H9 (cell line): ENCODE measurements around the gene STH. TPM values are rescaled to one million over a fixed set of nuclear protein-coding genes. Genes with fewer than 3 reads are reported as not detected.

Source experiments
- DNase-seq: peaks from one replicate; pipeline ENCODE4 v3.0.0-alpha.2; 2017
- H2AFZ ChIP-seq: one replicate; pipeline ENCODE4 v1.6.1; 2013; ENCODE audit warnings: mild to moderate bottlenecking, low read length, control low read depth, moderate library complexity
- H2AK5ac ChIP-seq: 2 replicates; pipeline ENCODE4 v1.6.1; 2013; ENCODE audit warnings: low read length, control low read depth, mixed read lengths; ENCODE audit not compliant: insufficient read length
- H2BK120ac ChIP-seq: one replicate; pipeline ENCODE4 v1.6.1; 2013; ENCODE audit warnings: low read depth, mild to moderate bottlenecking, low read length, control low read depth, inconsistent platforms; ENCODE audit not compliant: poor library complexity, severe bottlenecking
- H2BK12ac ChIP-seq: 2 replicates; pipeline ENCODE4 v1.6.1; 2013; ENCODE audit warnings: low read length, control low read depth, mixed read lengths, low read depth; ENCODE audit not compliant: insufficient read length
- H2BK15ac ChIP-seq: 2 replicates; pipeline ENCODE4 v1.6.1; 2013; ENCODE audit warnings: low read depth, low read length, control low read depth
- H2BK20ac ChIP-seq: one replicate; pipeline ENCODE4 v1.6.1; 2013; ENCODE audit warnings: low read depth, mild to moderate bottlenecking, low read length, control low read depth, inconsistent platforms; ENCODE audit not compliant: poor library complexity, severe bottlenecking
- H2BK5ac ChIP-seq: 2 replicates; pipeline ENCODE4 v1.6.1; 2013; ENCODE audit warnings: low read length, control low read depth, mixed read lengths; ENCODE audit not compliant: insufficient read length
- H3K14ac ChIP-seq: 2 replicates; pipeline ENCODE4 v1.6.1; 2013; ENCODE audit warnings: low read length, control low read depth; ENCODE audit not compliant: insufficient read depth
- H3K18ac ChIP-seq: 2 replicates; pipeline ENCODE4 v1.6.1; 2013; ENCODE audit warnings: low read depth, mild to moderate bottlenecking, mixed read lengths, low read length, control low read depth; ENCODE audit not compliant: insufficient read length
- H3K23ac ChIP-seq: 2 replicates; pipeline ENCODE4 v1.6.1; 2013; ENCODE audit warnings: low read length, control low read depth, mixed read lengths, low read depth; ENCODE audit not compliant: insufficient read length
- H3K23me2 ChIP-seq: 2 replicates; pipeline ENCODE4 v1.6.1; 2013; ENCODE audit warnings: low read depth, mild to moderate bottlenecking, mixed read lengths, low read length, control low read depth; ENCODE audit not compliant: insufficient read length, poor library complexity, severe bottlenecking
- H3K27ac ChIP-seq: 2 replicates; pipeline ENCODE4 v1.5.1; 2013; ENCODE audit warnings: low read length, control low read depth, mixed read lengths, low read depth; ENCODE audit not compliant: insufficient read length
- H3K27me3 ChIP-seq: 2 replicates; pipeline ENCODE4 v1.6.1; 2013; ENCODE audit warnings: low read length, control low read depth, inconsistent platforms; ENCODE audit not compliant: insufficient read depth
- H3K4ac ChIP-seq: 2 replicates; pipeline ENCODE4 v1.6.1; 2013; ENCODE audit warnings: low read depth, mild to moderate bottlenecking, control low read depth, inconsistent platforms, low read length, moderate library complexity
- H3K4me1 ChIP-seq: 2 replicates; pipeline ENCODE4 v1.6.1; 2013; ENCODE audit warnings: low read length, control low read depth, inconsistent platforms; ENCODE audit not compliant: insufficient read depth
- H3K4me2 ChIP-seq: 2 replicates; pipeline ENCODE4 v1.6.1; 2013; ENCODE audit warnings: low read length, control low read depth, mixed read lengths; ENCODE audit not compliant: insufficient read length, insufficient read depth
- H3K56ac ChIP-seq: 2 replicates; pipeline ENCODE4 v1.6.1; 2013; ENCODE audit warnings: low read depth, mild to moderate bottlenecking, mixed read lengths, low read length, control low read depth; ENCODE audit not compliant: insufficient read length
- H3K79me1 ChIP-seq: 2 replicates; pipeline ENCODE4 v1.6.1; 2013; ENCODE audit warnings: low read depth, mild to moderate bottlenecking, moderate library complexity, low read length, control low read depth, inconsistent platforms; ENCODE audit not compliant: insufficient read depth, poor library complexity, severe bottlenecking
- H3K79me2 ChIP-seq: 2 replicates; pipeline ENCODE4 v1.6.1; 2013; ENCODE audit warnings: low read length, control low read depth, inconsistent platforms; ENCODE audit not compliant: insufficient read depth
- H3K9ac ChIP-seq: 2 replicates; pipeline ENCODE4 v1.6.1; 2013; ENCODE audit warnings: low read length, control low read depth, mixed read lengths; ENCODE audit not compliant: insufficient read length; ENCODE audit errors: extremely low read depth
- H3K9me3 ChIP-seq: one replicate; pipeline ENCODE4 v1.6.1; 2013; ENCODE audit warnings: low read depth, low read length, inconsistent platforms; ENCODE audit not compliant: control insufficient read depth
- H3T11ph ChIP-seq: one replicate; pipeline ENCODE4 v1.6.1; 2013; ENCODE audit warnings: mild to moderate bottlenecking, low read length, control low read depth, inconsistent platforms
- H4K20me1 ChIP-seq: one replicate; pipeline ENCODE4 v1.6.1; 2013; ENCODE audit not compliant: control insufficient read depth, insufficient read length, insufficient read depth
- H4K5ac ChIP-seq: 2 replicates; pipeline ENCODE4 v1.6.1; 2013; ENCODE audit warnings: low read depth, mild to moderate bottlenecking, mixed read lengths, low read length, control low read depth; ENCODE audit not compliant: insufficient read length
- H4K8ac ChIP-seq: replicated peaks from 2 replicates; pipeline ENCODE4 v1.6.1; 2013; ENCODE audit warnings: low read length, control low read depth, mixed read lengths, low read depth; ENCODE audit not compliant: insufficient read length
- H4K91ac ChIP-seq: 2 replicates; pipeline ENCODE4 v1.6.1; 2013; ENCODE audit warnings: low read depth, mild to moderate bottlenecking, moderate library complexity, mixed read lengths, low read length, control low read depth; ENCODE audit not compliant: insufficient read length
- H3K27ac Mint-ChIP-seq, 3 experiments: 2 replicates in 2 of 3; 3 replicates in 1 of 3; pipeline ENCODE4 v1.8.0; 2020 to 2021; ENCODE audit warnings: mixed read lengths in 3 of 3, mild to moderate bottlenecking in 1 of 3, moderate library complexity in 1 of 3
- H3K27me3 Mint-ChIP-seq: 2 replicates; pipeline ENCODE4 v1.8.0; 2021; ENCODE audit warnings: low read depth, mild to moderate bottlenecking, moderate library complexity, mixed read lengths
- H3K36me3 Mint-ChIP-seq, 3 experiments: 2 replicates in 2 of 3; 3 replicates in 1 of 3; pipeline ENCODE4 v1.8.0; 2020 to 2021; ENCODE audit warnings: low read depth in 3 of 3, mixed read lengths in 3 of 3; ENCODE audit not compliant: insufficient read depth in 1 of 3
- H3K4me1 Mint-ChIP-seq, 2 experiments: 2 replicates each; pipeline ENCODE4 v1.8.0; 2020; ENCODE audit warnings: mixed read lengths in 2 of 2
- H3K4me3 Mint-ChIP-seq, 2 experiments: 2 replicates in 1 of 2; 3 replicates in 1 of 2; pipeline ENCODE4 v1.8.0; 2020 to 2021; ENCODE audit warnings: mild to moderate bottlenecking in 2 of 2, mixed read lengths in 2 of 2, moderate library complexity in 1 of 2
- H3K9me3 Mint-ChIP-seq, 2 experiments: 2 replicates in 1 of 2; 3 replicates in 1 of 2; pipeline ENCODE4 v1.8.0; 2020; ENCODE audit warnings: mild to moderate bottlenecking in 2 of 2, mixed read lengths in 2 of 2, moderate library complexity in 1 of 2
- WGBS: extraction: QIAGEN DNeasy Blood & Tissue Kit; methylation state at CpG from one replicate; pipeline ENCODE4 v1.1.7; 2013; ENCODE audit warnings: missing lambda C conversion rate, low lambda C conversion rate, mixed read lengths; ENCODE audit not compliant: insufficient read length; ENCODE audit errors: extremely low coverage; 5-methylcytosine and 5-hydroxymethylcytosine counted together
- total RNA-seq: library from RNA; stranded (reverse); gene quantifications from 2 replicates; pipeline ENCODE4 v1.2.1, GENCODE V29; 2021
- TF ChIP-seq, protein P1 (sequence below): fragments of 200-600 bp; sonication (generic); conservative IDR thresholded peaks from 3 replicates; pipeline ENCODE4 v1.8.0; 2021; ENCODE audit warnings: antibody characterized with exemption, mild to moderate bottlenecking

Gene STH
- total RNA-seq, 1 experiment from 2014 or later, result not detected

- Mint-ChIP-seq H3K9me3 (no peaks in the 10 kb centered on the region), H3K27me3 (peaks cover 2% of the 10 kb centered on the region), H3K27ac (peak overlapping the region in 1 of 3 experiments; percentile 15; a peak in 1 of 7 replicates), H3K4me1 (0 out of 4 replicates have a peak, but pooled peaks cover 0 to 6% of the 10 kb centered on the region in 2 experiments), H3K36me3 (no peaks in the 10 kb centered on the region; a peak in 1 of 7 replicates), H3K4me3 (no peak overlapping the region)
- H2BK5ac ChIP-seq, result no peak overlapping the region
- no peak overlapping the region for H4K8ac ChIP-seq
- DNase-seq, result no peak
- no peak overlapping the region for H2AK5ac ChIP-seq
- H2BK120ac ChIP-seq, result no peak overlapping the region
- H3K79me1 ChIP-seq, result no peaks in the 10 kb centered on the region
- no peak overlapping the region for H2AFZ ChIP-seq
- no peak overlapping the region for H2BK12ac ChIP-seq
- no peaks in the 10 kb centered on the region for H3K23me2 ChIP-seq
- H3K56ac ChIP-seq, result no peak overlapping the region
- no peak overlapping the region for H3K9ac ChIP-seq
- no peak overlapping the region for H4K5ac ChIP-seq
- H3K4me1 ChIP-seq, result no peaks in the 10 kb centered on the region
- H3K18ac ChIP-seq, result no peak overlapping the region
- H3K4me2 ChIP-seq, result no peak overlapping the region
- no peaks in the 10 kb centered on the region for H4K20me1 ChIP-seq
- no peaks in the 10 kb centered on the region for H3K27me3 ChIP-seq
- H2BK20ac ChIP-seq, result no peak overlapping the region
- no peaks in the 10 kb centered on the region for H3K9me3 ChIP-seq
- H2BK15ac ChIP-seq, result no peak overlapping the region
- no peak overlapping the region for H3T11ph ChIP-seq
- no peak overlapping the region for H3K23ac ChIP-seq
- H3K27ac ChIP-seq, result no peak overlapping the region
- H4K91ac ChIP-seq, result no peak overlapping the region
- H3K14ac ChIP-seq, result no peak overlapping the region
- no CpG with 5 or more reads among the region's 11 CpGs for WGBS
- H3K4ac ChIP-seq, result no peak overlapping the region
- H3K79me2 ChIP-seq, result no peaks in the 10 kb centered on the region
- TF ChIP-seq, protein P1, sequence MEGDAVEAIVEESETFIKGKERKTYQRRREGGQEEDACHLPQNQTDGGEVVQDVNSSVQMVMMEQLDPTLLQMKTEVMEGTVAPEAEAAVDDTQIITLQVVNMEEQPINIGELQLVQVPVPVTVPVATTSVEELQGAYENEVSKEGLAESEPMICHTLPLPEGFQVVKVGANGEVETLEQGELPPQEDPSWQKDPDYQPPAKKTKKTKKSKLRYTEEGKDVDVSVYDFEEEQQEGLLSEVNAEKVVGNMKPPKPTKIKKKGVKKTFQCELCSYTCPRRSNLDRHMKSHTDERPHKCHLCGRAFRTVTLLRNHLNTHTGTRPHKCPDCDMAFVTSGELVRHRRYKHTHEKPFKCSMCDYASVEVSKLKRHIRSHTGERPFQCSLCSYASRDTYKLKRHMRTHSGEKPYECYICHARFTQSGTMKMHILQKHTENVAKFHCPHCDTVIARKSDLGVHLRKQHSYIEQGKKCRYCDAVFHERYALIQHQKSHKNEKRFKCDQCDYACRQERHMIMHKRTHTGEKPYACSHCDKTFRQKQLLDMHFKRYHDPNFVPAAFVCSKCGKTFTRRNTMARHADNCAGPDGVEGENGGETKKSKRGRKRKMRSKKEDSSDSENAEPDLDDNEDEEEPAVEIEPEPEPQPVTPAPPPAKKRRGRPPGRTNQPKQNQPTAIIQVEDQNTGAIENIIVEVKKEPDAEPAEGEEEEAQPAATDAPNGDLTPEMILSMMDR, result no peak
These were observed 13.5 kb downstream of the STH start for GRCh38 chr17:46012506-46013079.
